GM15510 (cell line): ENCODE measurements around the gene PSD.

ENCODE experiments used
- POLR2A ChIP-seq: IDR thresholded peaks from 3 replicates; pipeline ENCODE4 v1.6.1; 2011; ENCODE audit warnings: borderline replicate concordance; ENCODE audit not compliant: insufficient read length; ENCODE audit errors: extremely low read depth

The PSD gene

GRCh38 chr10:102413806-102414561, 4.6 kb downstream of the PSD start:
- no peak for TF ChIP-seq POLR2A

GRCh38 chr10:102413053-102413705, 5.4 kb downstream of the PSD start:
- no peak for TF ChIP-seq POLR2A

GRCh38 chr10:102412293-102412692, 6.3 kb downstream of the PSD start:
- no peak for TF ChIP-seq POLR2A

GRCh38 chr10:102411341-102412255, 7.0 kb downstream of the PSD start:
- no peak for TF ChIP-seq POLR2A

GRCh38 chr10:102410429-102411073, 8.0 kb downstream of the PSD start:
- TF ChIP-seq POLR2A: no peak

- no peak for TF ChIP-seq POLR2A
Measured at GRCh38 chr10:102409604-102410428, 8.8 kb downstream of the PSD start.

- no peak for TF ChIP-seq POLR2A
Measured at GRCh38 chr10:102408728-102409603, 9.6 kb downstream of the PSD start.

- TF ChIP-seq POLR2A: no peak
Measured at GRCh38 chr10:102408131-102408727, 10.4 kb downstream of the PSD start.

- no peak for TF ChIP-seq POLR2A
Measured at GRCh38 chr10:102407425-102408130, 11.0 kb downstream of the PSD start.

GRCh38 chr10:102406815-102407214, 11.8 kb downstream of the PSD start:
- no peak for TF ChIP-seq POLR2A

GRCh38 chr10:102405632-102406031, 13.0 kb downstream of the PSD start:
- no peak for TF ChIP-seq POLR2A

GRCh38 chr10:102405108-102405571, 13.4 kb downstream of the PSD start:
- peak; percentile 10 for TF ChIP-seq POLR2A
